ENCODE measurements around the gene RAB27A. TPM values are rescaled to one million over a fixed set of nuclear protein-coding genes. Genes with fewer than 3 reads are reported as not detected.

RAB27A gene
- total and polyA plus RNA-seq, 2 donors (not counting 3 experiments of a cell fraction or from before 2014, with no cell fraction given) = 7.3 to 30.9 TPM

DNA sequence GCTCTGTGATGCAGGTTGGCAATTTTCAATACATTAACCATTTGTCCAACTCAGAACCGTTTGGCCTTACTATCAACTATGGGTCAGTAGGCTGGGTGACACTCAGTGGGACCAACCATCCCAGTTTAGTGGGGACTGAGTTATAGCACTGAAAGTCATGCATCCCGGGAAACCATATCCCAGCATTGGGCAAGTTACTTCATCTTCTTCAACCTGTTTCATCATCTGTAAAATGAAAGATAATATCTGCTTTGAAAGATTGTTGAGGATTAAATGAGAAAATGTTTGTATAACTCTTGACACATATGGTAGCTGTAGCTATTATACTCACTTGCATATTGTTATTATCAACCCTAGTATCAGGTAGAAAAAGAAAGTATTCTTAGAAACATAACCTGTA is 11.9 kb downstream of the RAB27A start:
- Histone ChIP-seq H2AFZ (ENCODE audit: low read depth, low read length) (no peak overlapping the region), H4K20me1 (replicated peaks; ENCODE audit: control insufficient read depth, extremely low read depth, insufficient read depth, low read length) (no peaks in the 10 kb centered on the region), H3K9me3 (replicated peaks; ENCODE audit: control insufficient read depth, insufficient read depth, low read length) (no peaks in the 10 kb centered on the region), H3K27ac (ENCODE audit: insufficient read depth, low read depth, low read length) (no peak overlapping the region), H3K27me3 (ENCODE audit: control insufficient read depth in 2 of 2, insufficient read depth in 2 of 2, low read length in 2 of 2) (no peaks in the 10 kb centered on the region), H3K4me2 (ENCODE audit: insufficient read depth, low read length) (no peak overlapping the region), H3K4me3 (replicated peaks in 1 of 3; ENCODE audit: insufficient read depth in 1 of 3, low read depth in 1 of 3, low read length in 3 of 3) (no peak overlapping the region), H3K9ac (replicated peaks; ENCODE audit: extremely low read depth, insufficient read depth, low read length) (no peak overlapping the region), H3K36me3 (ENCODE audit: control insufficient read depth in 2 of 2, extremely low read depth in 1 of 2, insufficient read depth in 2 of 2, low read length in 2 of 2) (no peaks in the 10 kb centered on the region), H3K9me1 (replicated peaks; ENCODE audit: control insufficient read depth, extremely low read depth, insufficient read depth, low read length) (peaks cover 2% of the 10 kb centered on the region), H3K79me2 (ENCODE audit: control insufficient read depth, insufficient read depth, low read length) (peaks cover 6% of the 10 kb centered on the region), H3K4me1 (ENCODE audit: control insufficient read depth, extremely low read depth, insufficient read depth, low read length) (peaks cover 32% of the 10 kb centered on the region)
- FAIRE-seq = no peak
- intact Hi-C loops (cut with micrococcal nuclease) (loop anchor here (1.0 kb wide), 1 partner anchor 10 kb away; no protein-coding TSS in a partner anchor), dilution Hi-C loops (cut with MboI; ENCODE audit: extremely low pct_ligation_motif_present, low sequenced_read_pairs) (no loop called here)
- no peak for DNase-seq (ENCODE audit: low read depth, low spot score)
- ChIA-PET POLR2A (no interaction called here), CTCF (no interaction called here)
- no peak for TF ChIP-seq FOS (IDR thresholded peaks at IDR 0.05; ENCODE audit: borderline replicate concordance, insufficient read depth, low read length)
- no peak for TF ChIP-seq CTCF (IDR thresholded peaks at IDR 0.05; ENCODE audit: extremely low read depth in 1 of 2, insufficient read depth in 1 of 2, low read depth in 1 of 2, low read length in 2 of 2)
- no TSS peak for BruUV-seq (replicated peaks)

- peaks cover 26% of the 10 kb centered on the region for H3K4me1 ChIP-seq (ENCODE audit: control insufficient read depth, extremely low read depth, insufficient read depth, low read length)
- H3K79me2 ChIP-seq (ENCODE audit: control insufficient read depth, insufficient read depth, low read length) = peaks cover 6% of the 10 kb centered on the region
- H3K27me3 ChIP-seq (ENCODE audit: control insufficient read depth in 2 of 2, insufficient read depth in 2 of 2, low read length in 2 of 2) = no peaks in the 10 kb centered on the region
- no peaks in the 10 kb centered on the region for H3K36me3 ChIP-seq (ENCODE audit: control insufficient read depth in 2 of 2, extremely low read depth in 1 of 2, insufficient read depth in 2 of 2, low read length in 2 of 2)
- no peaks in the 10 kb centered on the region for H4K20me1 ChIP-seq (replicated peaks; ENCODE audit: control insufficient read depth, extremely low read depth, insufficient read depth, low read length)
- CTCF ChIA-PET = no interaction called here
- DNase-seq (ENCODE audit: low read depth, low spot score) (no peak), FAIRE-seq (no peak)
- intact Hi-C loops (cut with micrococcal nuclease) = no loop called here
- H3K9me1 ChIP-seq (replicated peaks; ENCODE audit: control insufficient read depth, extremely low read depth, insufficient read depth, low read length) = peaks cover 2% of the 10 kb centered on the region
- no peak overlapping the region for H3K4me3 ChIP-seq (replicated peaks in 1 of 3; ENCODE audit: insufficient read depth in 1 of 3, low read depth in 1 of 3, low read length in 3 of 3)
- no TSS peak for BruUV-seq (replicated peaks)
- dilution Hi-C loops (cut with MboI; ENCODE audit: extremely low pct_ligation_motif_present, low sequenced_read_pairs) = no loop called here
- no peak overlapping the region for H3K4me2 ChIP-seq (ENCODE audit: insufficient read depth, low read length)
- no peaks in the 10 kb centered on the region for H3K9me3 ChIP-seq (replicated peaks; ENCODE audit: control insufficient read depth, insufficient read depth, low read length)
- no peak overlapping the region for H2AFZ ChIP-seq (ENCODE audit: low read depth, low read length)
- no peak overlapping the region for H3K9ac ChIP-seq (replicated peaks; ENCODE audit: extremely low read depth, insufficient read depth, low read length)
- H3K27ac ChIP-seq (ENCODE audit: insufficient read depth, low read depth, low read length) = no peak overlapping the region
- POLR2A ChIA-PET = no interaction called here
- no peak for TF ChIP-seq GATA2 (IDR thresholded peaks at IDR 0.05; ENCODE audit: insufficient read depth, insufficient read length, low read depth, low read length)
- TF ChIP-seq CTCF (IDR thresholded peaks at IDR 0.05; ENCODE audit: extremely low read depth in 1 of 2, insufficient read depth in 1 of 2, low read depth in 1 of 2, low read length in 2 of 2) = no peak
- no peak for TF ChIP-seq FOS (IDR thresholded peaks at IDR 0.05; ENCODE audit: borderline replicate concordance, insufficient read depth, low read length)
- no peak for TF ChIP-seq POLR2AphosphoS5 (IDR thresholded peaks at IDR 0.05; ENCODE audit: insufficient read depth, low read depth, low read length)
- TF ChIP-seq MYC (IDR thresholded peaks at IDR 0.05; ENCODE audit: low read depth, low read length) = no peak
- TF ChIP-seq MAX (IDR thresholded peaks at IDR 0.05; ENCODE audit: insufficient read depth, insufficient read length) = no peak
- no peak for TF ChIP-seq POLR2A (IDR thresholded peaks at IDR 0.05; ENCODE audit: low read depth, low read length)
- TF ChIP-seq EZH2 (IDR thresholded peaks at IDR 0.05; ENCODE audit: borderline replicate concordance, low read depth, low read length, severe bottlenecking) = no peak
- TF ChIP-seq JUN (IDR thresholded peaks at IDR 0.05; ENCODE audit: borderline replicate concordance, insufficient read depth, insufficient read length, low read depth) = no peak
These were observed 12.5 kb downstream of the RAB27A start for GRCh38 chr15:55277116-55277564.
